Choroid plexus epithelial cell (primary cell): ENCODE results near the gene FZR1.
A peak's percentile ranks its signal among the peaks of the same experiment; 100 is the strongest.

Source experiments
- DNase-seq: peaks from one replicate; pipeline ENCODE4 v3.0.0-alpha.2; 2010; ENCODE audit warnings: low read depth
- H3K4me3 ChIP-seq: 2 replicates; pipeline ENCODE4 v1.5.1; 2011; ENCODE audit warnings: low read depth, mild to moderate bottlenecking, control low read depth, low read length, moderate library complexity
- TF ChIP-seq, protein P1 (sequence below): conservative IDR thresholded peaks from 2 replicates; pipeline ENCODE4 v1.5.1; 2011; ENCODE audit warnings: low read depth, mild to moderate bottlenecking, control low read depth, inconsistent platforms, low read length, moderate library complexity

Gene FZR1

DNA sequence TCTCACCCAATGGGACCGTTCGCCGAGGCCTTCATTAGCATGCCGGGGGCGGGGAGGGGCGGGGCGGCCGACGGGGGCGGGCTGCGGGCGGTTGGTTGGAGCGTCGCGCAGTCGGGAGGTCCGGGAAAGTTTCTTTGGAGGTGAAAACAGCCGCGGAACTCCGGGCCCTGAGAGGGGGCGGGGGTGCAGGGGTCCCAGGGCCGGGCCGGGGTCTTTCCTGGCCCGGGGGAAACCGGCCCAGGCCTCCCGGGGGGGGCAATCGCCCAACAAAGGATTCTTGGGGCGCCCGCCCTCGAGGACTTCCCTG lies 66.7 kb downstream of the FZR1 start, which contains the start of gene HMG20B:
HMG20B (plus strand) TSS at position 90 of the 307 bp plus-strand sequence. CDS start 366 bp downstream, outside the sequence.
- TF ChIP-seq, protein P1, sequence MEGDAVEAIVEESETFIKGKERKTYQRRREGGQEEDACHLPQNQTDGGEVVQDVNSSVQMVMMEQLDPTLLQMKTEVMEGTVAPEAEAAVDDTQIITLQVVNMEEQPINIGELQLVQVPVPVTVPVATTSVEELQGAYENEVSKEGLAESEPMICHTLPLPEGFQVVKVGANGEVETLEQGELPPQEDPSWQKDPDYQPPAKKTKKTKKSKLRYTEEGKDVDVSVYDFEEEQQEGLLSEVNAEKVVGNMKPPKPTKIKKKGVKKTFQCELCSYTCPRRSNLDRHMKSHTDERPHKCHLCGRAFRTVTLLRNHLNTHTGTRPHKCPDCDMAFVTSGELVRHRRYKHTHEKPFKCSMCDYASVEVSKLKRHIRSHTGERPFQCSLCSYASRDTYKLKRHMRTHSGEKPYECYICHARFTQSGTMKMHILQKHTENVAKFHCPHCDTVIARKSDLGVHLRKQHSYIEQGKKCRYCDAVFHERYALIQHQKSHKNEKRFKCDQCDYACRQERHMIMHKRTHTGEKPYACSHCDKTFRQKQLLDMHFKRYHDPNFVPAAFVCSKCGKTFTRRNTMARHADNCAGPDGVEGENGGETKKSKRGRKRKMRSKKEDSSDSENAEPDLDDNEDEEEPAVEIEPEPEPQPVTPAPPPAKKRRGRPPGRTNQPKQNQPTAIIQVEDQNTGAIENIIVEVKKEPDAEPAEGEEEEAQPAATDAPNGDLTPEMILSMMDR, result no peak
- no peak for DNase-seq
- H3K4me3 ChIP-seq, result peak within 1 kb of the TSS; percentile 79

DNA sequence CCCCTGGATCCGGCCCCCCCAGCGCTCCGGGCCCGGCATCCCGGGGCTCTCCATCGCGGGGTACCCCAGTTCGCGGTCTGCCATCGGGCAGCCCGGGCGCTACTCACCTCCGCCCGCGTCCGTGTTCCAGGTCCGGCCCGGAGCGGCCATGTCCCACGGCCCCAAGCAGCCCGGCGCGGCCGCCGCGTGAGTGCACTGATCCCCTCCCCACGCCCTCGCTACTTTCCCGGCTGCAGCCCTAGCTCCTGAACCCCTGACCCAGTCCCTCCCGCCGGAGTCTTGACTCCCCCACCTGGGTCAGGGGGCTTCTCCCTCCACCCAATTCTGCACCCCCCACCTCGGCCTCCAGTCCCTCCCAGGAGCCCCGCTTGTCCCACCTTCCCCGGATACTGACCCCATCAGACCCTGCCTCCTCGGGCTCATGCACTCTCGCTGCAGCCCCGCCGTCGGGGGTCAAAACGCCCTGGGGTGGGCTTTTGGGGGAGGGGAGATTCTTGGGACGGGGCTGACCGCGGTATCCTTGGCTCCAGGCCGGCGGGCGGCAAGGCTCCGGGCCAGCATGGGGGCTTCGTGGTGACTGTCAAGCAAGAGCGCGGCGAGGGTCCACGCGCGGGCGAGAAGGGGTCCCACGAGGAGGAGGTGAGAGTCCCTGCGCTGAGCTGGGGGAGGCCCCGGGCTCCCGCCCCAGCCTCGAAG lies 67.2 kb downstream of the FZR1 start:
- TF ChIP-seq, protein P1, result no peak
- peak overlapping the region; percentile 79 for H3K4me3 ChIP-seq
- peak; percentile 17 for DNase-seq

DNA sequence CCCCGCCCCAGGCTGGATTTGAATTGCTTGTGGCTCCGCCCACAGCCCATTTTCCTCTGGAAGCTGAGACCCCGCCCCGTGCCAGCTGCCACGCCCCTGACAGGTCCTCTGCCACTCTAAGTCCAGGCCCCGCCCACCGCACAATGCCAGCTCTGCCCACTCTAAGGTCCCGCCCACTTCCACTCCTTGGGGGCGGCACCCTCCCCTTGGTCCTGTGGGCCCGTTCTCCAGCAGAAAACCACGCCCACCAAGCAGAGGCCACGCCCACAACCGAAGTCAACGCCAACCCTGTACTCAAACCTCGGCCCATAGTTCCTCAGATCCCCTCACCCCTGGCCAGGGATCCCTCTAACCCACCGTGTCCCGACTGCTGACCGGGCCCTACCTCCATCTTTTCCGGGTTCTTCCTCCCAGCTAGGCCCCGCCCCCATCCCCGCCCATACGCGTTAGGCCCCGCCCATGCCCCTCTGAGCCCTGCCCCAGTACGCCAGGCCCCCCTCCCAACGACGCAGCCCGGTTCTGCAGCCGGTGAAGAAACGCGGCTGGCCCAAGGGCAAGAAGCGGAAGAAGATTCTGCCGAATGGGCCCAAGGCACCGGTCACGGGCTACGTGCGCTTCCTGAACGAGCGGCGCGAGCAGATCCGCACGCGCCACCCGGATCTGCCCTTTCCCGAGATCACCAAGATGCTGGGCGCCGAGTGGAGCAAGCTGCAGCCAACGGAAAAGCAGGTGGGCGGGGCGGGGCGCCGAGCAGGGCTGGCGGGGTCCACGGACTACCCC lies 67.9 kb downstream of the FZR1 start:
- TF ChIP-seq, protein P1, result no peak
- peak overlapping the region; percentile 79 for H3K4me3 ChIP-seq
- DNase-seq, result peak; percentile 98

DNA sequence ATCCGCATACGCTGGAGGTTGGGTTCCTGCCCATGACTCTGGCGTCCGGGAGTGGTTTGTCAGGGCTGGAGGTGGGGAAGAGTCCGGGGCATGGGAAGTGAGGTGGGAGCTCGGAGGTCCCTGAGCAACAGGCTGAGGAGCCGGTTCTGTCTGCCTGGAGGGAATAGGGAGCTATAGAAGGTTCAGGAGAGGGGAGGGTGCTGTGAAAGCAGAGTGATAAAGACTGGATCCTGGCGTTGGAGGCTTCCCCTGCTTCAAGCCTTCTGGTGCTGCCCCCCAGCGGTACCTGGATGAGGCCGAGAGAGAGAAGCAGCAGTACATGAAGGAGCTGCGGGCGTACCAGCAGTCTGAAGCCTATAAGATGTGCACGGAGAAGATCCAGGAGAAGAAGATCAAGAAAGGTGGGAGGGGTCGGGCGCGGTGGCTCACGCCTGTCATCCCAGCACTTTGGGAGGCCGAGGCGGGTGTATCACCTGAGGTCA lies 69.2 kb downstream of the FZR1 start:
- no peak overlapping the region for H3K4me3 ChIP-seq
- peak; percentile 68 for DNase-seq
- TF ChIP-seq, protein P1, result peak; percentile 59

DNA sequence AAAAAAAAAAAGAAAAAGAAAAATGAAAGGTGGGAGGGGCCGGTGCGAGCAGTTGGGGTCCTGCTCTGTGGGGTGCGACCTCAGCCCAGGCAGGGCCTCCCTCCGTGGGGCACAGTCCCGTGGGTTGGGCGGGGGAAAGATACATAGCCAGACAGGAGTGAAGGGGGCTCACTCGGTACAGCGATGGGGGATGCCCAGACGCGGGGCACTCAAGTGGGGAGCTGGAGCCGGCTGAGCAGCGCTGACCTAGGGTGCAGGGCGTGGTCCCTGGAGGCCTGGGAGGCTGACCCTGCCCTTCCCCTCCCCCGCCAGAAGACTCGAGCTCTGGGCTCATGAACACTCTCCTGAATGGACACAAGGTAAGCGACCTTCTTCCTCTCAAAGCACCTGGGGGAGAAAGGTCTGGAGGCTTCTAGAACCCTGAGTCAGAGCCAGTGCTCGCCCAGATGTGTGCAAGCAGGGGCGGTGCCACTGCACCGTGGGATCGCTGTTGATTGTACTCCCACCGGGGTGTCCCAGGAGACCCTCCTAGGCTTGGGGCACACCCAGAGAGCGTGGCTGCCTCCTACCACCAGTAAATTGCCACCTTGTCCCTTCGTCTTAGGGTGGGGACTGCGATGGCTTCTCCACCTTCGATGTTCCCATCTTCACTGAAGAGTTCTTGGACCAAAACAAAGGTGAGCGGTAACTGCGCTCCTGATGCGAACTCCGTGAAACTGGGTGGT lies 70.0 kb downstream of the FZR1 start:
- TF ChIP-seq, protein P1, result no peak
- no peak for DNase-seq
- no peak overlapping the region for H3K4me3 ChIP-seq

DNA sequence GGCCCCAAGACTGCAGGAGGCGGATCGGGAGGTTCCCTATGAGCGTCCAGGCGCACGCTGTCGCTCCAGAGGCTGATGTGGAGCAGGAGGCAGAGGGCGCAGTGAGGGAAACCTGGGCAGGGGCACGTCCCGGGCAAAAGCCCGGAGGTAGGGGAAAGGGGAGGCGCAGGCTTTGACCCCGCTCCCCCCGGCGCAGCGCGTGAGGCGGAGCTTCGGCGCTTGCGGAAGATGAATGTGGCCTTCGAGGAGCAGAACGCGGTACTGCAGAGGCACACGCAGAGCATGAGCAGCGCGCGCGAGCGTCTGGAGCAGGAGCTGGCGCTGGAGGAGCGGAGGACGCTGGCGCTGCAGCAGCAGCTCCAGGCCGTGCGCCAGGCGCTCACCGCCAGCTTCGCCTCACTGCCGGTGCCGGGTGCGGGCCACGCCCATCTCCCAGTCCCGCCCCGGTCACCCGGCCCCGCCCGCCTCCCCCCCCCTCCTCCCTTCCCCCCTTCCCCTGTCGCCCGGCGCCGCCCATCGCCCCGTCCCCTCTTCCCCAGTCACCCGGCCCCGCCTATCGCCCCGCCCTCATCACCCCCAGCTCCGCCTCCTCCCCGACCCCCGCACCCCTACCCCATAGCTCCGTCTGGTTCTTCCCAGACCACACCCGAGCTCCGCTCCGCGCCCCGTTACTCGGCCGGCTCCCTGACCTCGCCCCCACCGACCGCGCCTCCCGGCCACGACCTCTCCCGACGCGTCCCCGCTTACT lies 70.8 kb downstream of the FZR1 start:
- peak; percentile 69 for DNase-seq
- TF ChIP-seq, protein P1, result no peak
- peak overlapping the region; percentile 35 for H3K4me3 ChIP-seq
